HEK293 (cell line): ENCODE data around the gene NEU3.

Experiments
- CTCF ChIA-PET: fragments of 350-600 bp; formaldehyde crosslinking; extraction: SDS; loops from one replicate; lab custom pipeline; 2021; ENCODE audit warnings: antibody characterized with exemption; lab: Yijun Ruan, JAX
- POLR2A ChIA-PET: fragments of 300-600 bp; formaldehyde crosslinking; extraction: SDS; loops from one replicate; lab custom pipeline; 2020; ENCODE audit warnings: antibody characterized with exemption, inconsistent platforms; lab: Yijun Ruan, JAX
- H3K27ac ChIP-seq: fragments of 200-500 bp; sonication (Bioruptor generic); 2 replicates; pipeline ENCODE4 v1.5.1; 2014; ENCODE audit warnings: low read depth, low read length, control low read depth, inconsistent platforms; ENCODE audit errors: extremely low read depth
- H3K36me3 ChIP-seq, 2 experiments: fragments of 200-500 bp in 1 of 2; sonication (Bioruptor generic) in 1 of 2; 1 replicate in 1 of 2; 2 replicates in 1 of 2; pipeline ENCODE4 v1.5.1; 2014 to 2017; ENCODE audit warnings: inconsistent platforms in 2 of 2, low read length in 2 of 2; ENCODE audit not compliant: control insufficient read depth in 2 of 2, insufficient read depth in 1 of 2
- H3K4me1 ChIP-seq: fragments of 200-500 bp; sonication (Bioruptor generic); 2 replicates; pipeline ENCODE4 v1.5.1; 2014; ENCODE audit warnings: mild to moderate bottlenecking, low read length, inconsistent platforms; ENCODE audit not compliant: control insufficient read depth, insufficient read depth
- H3K4me3 ChIP-seq: 2 replicates; pipeline ENCODE4 v1.5.1; 2011; ENCODE audit warnings: low read depth, mild to moderate bottlenecking, control low read depth, low read length, moderate library complexity
- H3K9me3 ChIP-seq: fragments of 200-500 bp; sonication (Bioruptor generic); 2 replicates; pipeline ENCODE4 v1.5.1; 2014; ENCODE audit warnings: low read depth, low read length, inconsistent platforms; ENCODE audit not compliant: control insufficient read depth, insufficient read depth
- GFI1B ChIP-seq: fragments of 450-650 bp; formaldehyde crosslinking; IDR thresholded peaks from 2 replicates; pipeline ENCODE4 v1.5.1; 2016; ENCODE audit warnings: missing biosample characterization, missing genetic modification characterization
- KLF1 ChIP-seq: fragments of 450-650 bp; formaldehyde crosslinking; IDR thresholded peaks from 2 replicates; pipeline ENCODE4 v1.5.1; 2016; ENCODE audit warnings: missing biosample characterization, missing genetic modification characterization
- MYNN ChIP-seq: fragments of 450-650 bp; formaldehyde crosslinking; IDR thresholded peaks from 2 replicates; pipeline ENCODE4 v1.5.1; 2016; ENCODE audit warnings: missing biosample characterization, missing genetic modification characterization, borderline replicate concordance
- OSR2 ChIP-seq: fragments of 450-650 bp; formaldehyde crosslinking; IDR thresholded peaks from 2 replicates; pipeline ENCODE4 v1.5.1; 2016; ENCODE audit warnings: missing biosample characterization, missing genetic modification characterization
- PRDM6 ChIP-seq: fragments of 450-650 bp; formaldehyde crosslinking; IDR thresholded peaks from 2 replicates; pipeline ENCODE4 v1.5.1; 2017; ENCODE audit warnings: missing biosample characterization, missing genetic modification characterization
- TCF7L2 ChIP-seq: IDR thresholded peaks from 2 replicates; pipeline ENCODE4 v1.6.1; 2011; ENCODE audit warnings: low read depth, mild to moderate bottlenecking, inconsistent platforms, low read length, moderate library complexity, borderline replicate concordance
- ZBTB48 ChIP-seq: fragments of 450-650 bp; formaldehyde crosslinking; IDR thresholded peaks from 2 replicates; pipeline ENCODE4 v1.5.1; 2016; ENCODE audit warnings: missing biosample characterization, missing genetic modification characterization
- ZBTB8A ChIP-seq: fragments of 450-650 bp; formaldehyde crosslinking; IDR thresholded peaks from 2 replicates; pipeline ENCODE4 v1.5.1; 2016; ENCODE audit warnings: missing biosample characterization, missing genetic modification characterization
- ZIC2 ChIP-seq: fragments of 450-650 bp; formaldehyde crosslinking; IDR thresholded peaks from 2 replicates; pipeline ENCODE4 v1.5.1; 2016; ENCODE audit warnings: missing biosample characterization, missing genetic modification characterization
- ZNF132 ChIP-seq: fragments of 450-650 bp; formaldehyde crosslinking; IDR thresholded peaks from 2 replicates; pipeline ENCODE4 v1.5.1; 2017; ENCODE audit warnings: missing biosample characterization, missing genetic modification characterization, borderline replicate concordance
- ZNF16 ChIP-seq: fragments of 450-650 bp; formaldehyde crosslinking; IDR thresholded peaks from 2 replicates; pipeline ENCODE4 v1.5.1; 2016; ENCODE audit warnings: low read depth, missing biosample characterization, missing genetic modification characterization
- ZNF214 ChIP-seq: fragments of 450-650 bp; formaldehyde crosslinking; IDR thresholded peaks from 2 replicates; pipeline ENCODE4 v1.5.1; 2017; ENCODE audit warnings: missing biosample characterization, mild to moderate bottlenecking, missing genetic modification characterization, borderline replicate concordance
- ZNF23 ChIP-seq: fragments of 450-650 bp; formaldehyde crosslinking; IDR thresholded peaks from 2 replicates; pipeline ENCODE4 v1.5.1; 2016; ENCODE audit warnings: missing biosample characterization, missing genetic modification characterization, borderline replicate concordance
- ZNF324 ChIP-seq: fragments of 450-650 bp; formaldehyde crosslinking; IDR thresholded peaks from 2 replicates; pipeline ENCODE4 v1.5.1; 2016; ENCODE audit warnings: missing biosample characterization, missing genetic modification characterization
- ZNF391 ChIP-seq: fragments of 450-650 bp; formaldehyde crosslinking; IDR thresholded peaks from 2 replicates; pipeline ENCODE4 v1.5.1; 2016; ENCODE audit warnings: low read depth, missing biosample characterization, missing genetic modification characterization, borderline replicate concordance
- ZNF548 ChIP-seq: fragments of 450-650 bp; formaldehyde crosslinking; IDR thresholded peaks from 2 replicates; pipeline ENCODE4 v1.5.1; 2016; ENCODE audit warnings: missing biosample characterization, missing genetic modification characterization
- ZNF561 ChIP-seq: fragments of 450-650 bp; IDR thresholded peaks from 2 replicates; pipeline ENCODE4 v1.5.1; 2018; ENCODE audit warnings: missing biosample characterization, missing genetic modification characterization, borderline replicate concordance
- ZSCAN23 ChIP-seq: fragments of 450-650 bp; formaldehyde crosslinking; IDR thresholded peaks from 2 replicates; pipeline ENCODE4 v1.5.1; 2016; ENCODE audit warnings: missing biosample characterization, missing genetic modification characterization
- ZSCAN5A ChIP-seq: fragments of 450-650 bp; formaldehyde crosslinking; IDR thresholded peaks from 2 replicates; pipeline ENCODE4 v1.5.1; 2016; ENCODE audit warnings: missing biosample characterization, missing genetic modification characterization
- TF ChIP-seq, protein P1 (sequence below): fragments of 450-650 bp; formaldehyde crosslinking; IDR thresholded peaks from 2 replicates; pipeline ENCODE4; 2016; ENCODE audit warnings: missing biosample characterization, missing genetic modification characterization
- TF ChIP-seq, protein P2 (sequence below): fragments of 450-650 bp; formaldehyde crosslinking; IDR thresholded peaks from 2 replicates; pipeline ENCODE4 v1.5.1; 2016; ENCODE audit warnings: missing biosample characterization, missing genetic modification characterization
- TF ChIP-seq, protein P3 (sequence below): fragments of 450-650 bp; formaldehyde crosslinking; IDR thresholded peaks from 2 replicates; pipeline ENCODE4 v1.5.1; 2017; ENCODE audit warnings: missing biosample characterization, missing genetic modification characterization

The NEU3 gene

DNA sequence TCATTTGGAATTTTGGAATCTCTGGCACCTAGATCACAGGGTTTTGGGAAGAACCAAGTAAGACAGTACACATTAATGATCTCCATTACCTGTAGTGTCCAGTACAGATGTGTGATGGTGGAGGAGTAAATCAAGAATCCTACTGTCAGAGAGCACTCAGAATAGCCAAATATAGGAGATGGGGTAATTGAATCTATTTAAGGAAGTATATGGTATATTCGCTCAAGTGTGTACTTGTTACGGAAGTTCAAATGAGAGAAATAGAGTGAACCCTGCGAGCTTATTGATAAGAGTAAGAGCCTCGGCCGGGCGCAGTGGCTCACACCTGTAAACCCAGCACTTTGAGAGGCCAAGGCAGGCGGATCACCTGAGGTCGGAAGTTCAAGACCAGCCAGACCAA is 37.5 kb upstream of the NEU3 start (continued):
- TF ChIP-seq ZSCAN5A (no peak), ZNF132 (no peak), ZNF561 (no peak), ZNF324 (no peak), ZNF391 (no peak), ZNF23 (no peak), TCF7L2 (no peak), ZNF548 (no peak), GFI1B (tag by site-specific recombination) (no peak), KLF1 (tag by site-specific recombination) (no peak), MYNN (tag by site-specific recombination) (no peak)
- TF ChIP-seq, all 188 proteins: peak for 0

DNA sequence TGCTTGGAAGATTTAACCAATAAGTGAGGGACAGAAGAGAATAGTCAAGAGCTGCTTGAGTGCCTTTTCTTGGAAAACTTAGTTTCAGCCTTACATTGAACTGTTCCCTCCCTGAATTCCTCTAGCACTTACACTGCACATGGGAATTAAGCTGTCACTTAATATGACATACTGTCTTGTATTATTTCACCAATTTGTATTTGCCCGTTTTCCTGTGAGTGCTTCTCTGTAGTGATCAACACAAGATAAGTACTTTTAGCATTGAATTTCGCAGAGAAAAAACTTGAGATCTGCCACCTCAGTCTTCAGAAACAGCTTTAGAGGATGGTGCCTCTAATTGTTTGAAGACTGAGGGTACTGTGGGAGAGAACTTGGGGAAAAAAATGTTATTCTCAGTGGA is 36.0 kb upstream of the NEU3 start:
- Histone ChIP-seq H3K36me3 (peaks cover 4 to 25% of the 10 kb centered on the region in 2 experiments; a peak in 2 of 3 replicates), H3K9me3 (no peaks in the 10 kb centered on the region), H3K27ac (no peak overlapping the region), H3K4me3 (no peak overlapping the region), H3K4me1 (no peaks in the 10 kb centered on the region)
- TF ChIP-seq ZSCAN23 (tag by site-specific recombination), result no peak
- TF ChIP-seq PRDM6 (tag by site-specific recombination), result peak; percentile 73
- POLR2A ChIA-PET, result interaction anchor here (0.6 kb wide), 1 partner anchor 1346 kb away, joined by 3 read pairs; no protein-coding TSS in a partner anchor
- CTCF ChIA-PET, result interaction anchor here (1.1 to 1.8 kb wide), 3 partner anchors 23 to 296 kb away, joined by 3 to 6 read pairs (median 4); no protein-coding TSS in a partner anchor

DNA sequence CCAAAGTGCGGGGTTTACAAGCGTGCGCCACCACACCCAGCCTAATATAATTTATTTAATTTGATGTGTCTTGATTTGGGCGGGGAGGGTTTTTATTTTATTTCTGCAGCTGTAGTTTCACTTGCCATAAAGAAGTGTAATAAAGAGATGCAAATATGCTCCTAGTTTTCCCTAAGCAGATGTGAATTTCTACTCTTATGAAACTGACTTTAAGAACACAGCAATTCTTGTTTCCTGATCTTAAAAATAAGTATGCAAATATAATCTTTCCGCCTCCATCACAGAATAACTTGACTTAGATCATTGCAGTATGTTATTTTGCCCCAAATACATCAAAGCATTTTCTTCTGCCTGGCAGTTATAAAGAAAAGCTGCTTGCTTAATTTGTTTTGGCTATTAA is 35.3 kb upstream of the NEU3 start:
- H3K36me3 ChIP-seq, result peaks cover 4 to 25% of the 10 kb centered on the region in 2 experiments; a peak in 2 of 3 replicates
- no peaks in the 10 kb centered on the region for H3K9me3 ChIP-seq
- no peak overlapping the region for H3K4me3 ChIP-seq
- TF ChIP-seq, protein P1, sequence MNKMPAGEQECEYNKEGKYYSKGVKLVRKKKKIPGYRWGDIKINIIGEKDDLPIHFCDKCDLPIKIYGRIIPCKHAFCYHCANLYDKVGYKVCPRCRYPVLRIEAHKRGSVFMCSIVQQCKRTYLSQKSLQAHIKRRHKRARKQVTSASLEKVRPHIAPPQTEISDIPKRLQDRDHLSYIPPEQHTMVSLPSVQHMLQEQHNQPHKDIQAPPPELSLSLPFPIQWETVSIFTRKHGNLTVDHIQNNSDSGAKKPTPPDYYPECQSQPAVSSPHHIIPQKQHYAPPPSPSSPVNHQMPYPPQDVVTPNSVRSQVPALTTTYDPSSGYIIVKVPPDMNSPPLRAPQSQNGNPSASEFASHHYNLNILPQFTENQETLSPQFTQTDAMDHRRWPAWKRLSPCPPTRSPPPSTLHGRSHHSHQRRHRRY, result no peak
- TF ChIP-seq, protein P2, sequence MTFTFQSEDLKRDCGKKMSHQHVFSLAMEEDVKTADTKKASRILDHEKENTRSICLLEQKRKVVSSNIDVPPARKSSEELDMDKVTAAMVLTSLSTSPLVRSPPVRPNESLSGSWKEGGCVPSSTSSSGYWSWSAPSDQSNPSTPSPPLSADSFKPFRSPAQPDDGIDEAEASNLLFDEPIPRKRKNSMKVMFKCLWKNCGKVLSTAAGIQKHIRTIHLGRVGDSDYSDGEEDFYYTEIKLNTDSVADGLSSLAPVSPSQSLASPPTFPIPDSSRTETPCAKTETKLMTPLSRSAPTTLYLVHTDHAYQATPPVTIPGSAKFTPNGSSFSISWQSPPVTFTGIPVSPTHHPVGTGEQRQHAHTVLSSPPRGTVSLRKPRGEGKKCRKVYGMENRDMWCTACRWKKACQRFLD (tag by site-specific recombination), result no peak
- TF ChIP-seq ZIC2 (tag by site-specific recombination) (no peak), ZBTB8A (tag by site-specific recombination) (no peak), ZBTB48 (tag by site-specific recombination) (no peak), OSR2 (tag by site-specific recombination) (no peak), ZNF214 (tag by site-specific recombination) (no peak), ZNF16 (no peak)
- TF ChIP-seq, protein P3, sequence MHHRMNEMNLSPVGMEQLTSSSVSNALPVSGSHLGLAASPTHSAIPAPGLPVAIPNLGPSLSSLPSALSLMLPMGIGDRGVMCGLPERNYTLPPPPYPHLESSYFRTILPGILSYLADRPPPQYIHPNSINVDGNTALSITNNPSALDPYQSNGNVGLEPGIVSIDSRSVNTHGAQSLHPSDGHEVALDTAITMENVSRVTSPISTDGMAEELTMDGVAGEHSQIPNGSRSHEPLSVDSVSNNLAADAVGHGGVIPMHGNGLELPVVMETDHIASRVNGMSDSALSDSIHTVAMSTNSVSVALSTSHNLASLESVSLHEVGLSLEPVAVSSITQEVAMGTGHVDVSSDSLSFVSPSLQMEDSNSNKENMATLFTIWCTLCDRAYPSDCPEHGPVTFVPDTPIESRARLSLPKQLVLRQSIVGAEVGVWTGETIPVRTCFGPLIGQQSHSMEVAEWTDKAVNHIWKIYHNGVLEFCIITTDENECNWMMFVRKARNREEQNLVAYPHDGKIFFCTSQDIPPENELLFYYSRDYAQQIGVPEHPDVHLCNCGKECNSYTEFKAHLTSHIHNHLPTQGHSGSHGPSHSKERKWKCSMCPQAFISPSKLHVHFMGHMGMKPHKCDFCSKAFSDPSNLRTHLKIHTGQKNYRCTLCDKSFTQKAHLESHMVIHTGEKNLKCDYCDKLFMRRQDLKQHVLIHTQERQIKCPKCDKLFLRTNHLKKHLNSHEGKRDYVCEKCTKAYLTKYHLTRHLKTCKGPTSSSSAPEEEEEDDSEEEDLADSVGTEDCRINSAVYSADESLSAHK (tag by site-specific recombination), result no peak
- ChIA-PET CTCF (interaction anchor here (1.1 to 1.8 kb wide), 4 partner anchors 24 to 295 kb away, joined by 3 to 6 read pairs (median 4); no protein-coding TSS in a partner anchor), POLR2A (no interaction called here)
- no peak overlapping the region for H3K27ac ChIP-seq
- no peaks in the 10 kb centered on the region for H3K4me1 ChIP-seq
